Hematopoietic multipotent progenitor cell treated with erythropoietin and hydrocortisone succinate and interleukin-3 and kit ligand, for 8 days (in vitro differentiated cells): ENCODE data around the gene MYO19.
"Not testable (repeated sequence)": the region's sequence is repeated elsewhere in the genome, so short reads cannot be mapped to it uniquely, and the experiment has no call there.

Experiments used
- DNase-seq: peaks from one replicate; pipeline ENCODE4 v3.0.0-alpha.2; 2015

The MYO19 gene

DNA sequence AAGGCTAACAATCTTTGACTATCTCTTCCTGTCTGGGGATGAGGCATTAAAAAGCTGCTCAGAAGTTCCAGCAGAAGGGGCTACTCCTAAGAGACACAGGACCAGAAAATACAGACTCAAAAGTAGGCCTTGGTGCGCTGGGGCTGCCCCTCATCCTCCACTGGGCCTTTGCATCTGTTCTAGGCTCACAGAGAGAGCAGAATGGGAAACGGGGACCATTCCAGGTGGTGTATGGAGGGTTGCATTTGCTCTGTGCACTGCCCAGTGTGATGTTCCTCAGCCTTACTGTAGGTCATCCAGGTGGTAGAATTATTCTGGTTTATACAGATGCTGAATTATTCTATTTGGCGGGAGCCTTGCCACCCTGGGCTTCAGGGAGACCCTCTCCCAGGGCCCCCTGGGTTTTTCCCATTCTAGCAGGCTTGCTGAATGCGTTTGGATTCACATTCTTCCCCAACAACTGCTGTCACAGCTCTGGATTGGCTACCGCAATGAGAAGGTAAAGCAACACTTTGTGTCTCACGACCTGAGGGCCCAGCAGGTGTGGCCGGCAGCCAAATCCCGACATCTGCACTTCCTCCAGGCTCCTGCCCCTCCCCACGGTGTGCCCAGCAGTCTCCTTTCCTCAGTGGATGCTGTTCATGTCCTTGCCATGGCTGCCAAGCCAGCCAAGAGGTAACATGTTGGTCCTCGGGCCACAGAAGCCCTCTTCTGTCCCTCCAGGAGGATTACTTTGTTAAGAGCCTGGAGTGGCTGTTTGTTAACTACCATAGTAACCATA is 73.1 kb downstream of the MYO19 start:
- DNase-seq: no peak

DNA sequence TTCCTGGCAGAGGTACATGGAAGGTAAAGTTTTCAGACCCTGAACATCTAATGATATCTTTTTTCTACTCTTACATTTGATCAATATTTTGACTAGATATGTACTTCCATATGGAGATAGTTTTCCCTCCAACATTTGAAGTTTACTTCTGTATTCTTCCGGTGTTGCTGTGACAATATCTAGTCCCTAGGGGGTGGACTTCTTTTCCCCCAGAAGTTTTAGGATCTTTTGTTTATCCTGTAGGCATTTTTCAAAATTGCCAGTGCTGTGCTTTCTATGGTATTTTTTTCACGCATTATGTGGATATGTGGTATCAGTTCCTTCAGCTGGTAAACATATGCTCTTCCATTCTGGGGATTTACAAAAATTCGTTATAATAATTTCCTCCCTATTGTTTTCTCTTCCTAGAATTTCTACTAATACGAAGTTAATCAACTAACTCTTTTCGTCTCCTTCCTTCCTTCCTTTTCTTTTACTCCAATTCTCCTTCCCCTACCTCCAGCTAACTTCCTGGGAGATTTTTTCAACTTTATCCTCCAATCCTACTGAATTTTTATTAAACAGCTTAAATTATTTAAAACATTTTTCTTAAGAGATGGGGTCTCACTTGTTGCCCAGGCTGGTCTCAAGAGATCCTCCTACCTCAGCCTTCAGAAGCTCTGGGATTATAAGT is 74.3 kb downstream of the MYO19 start:
- no peak for DNase-seq

- no peak for DNase-seq
Measured at GRCh38 chr17:36459601-36460000, 75.1 kb downstream of the MYO19 start.

DNA sequence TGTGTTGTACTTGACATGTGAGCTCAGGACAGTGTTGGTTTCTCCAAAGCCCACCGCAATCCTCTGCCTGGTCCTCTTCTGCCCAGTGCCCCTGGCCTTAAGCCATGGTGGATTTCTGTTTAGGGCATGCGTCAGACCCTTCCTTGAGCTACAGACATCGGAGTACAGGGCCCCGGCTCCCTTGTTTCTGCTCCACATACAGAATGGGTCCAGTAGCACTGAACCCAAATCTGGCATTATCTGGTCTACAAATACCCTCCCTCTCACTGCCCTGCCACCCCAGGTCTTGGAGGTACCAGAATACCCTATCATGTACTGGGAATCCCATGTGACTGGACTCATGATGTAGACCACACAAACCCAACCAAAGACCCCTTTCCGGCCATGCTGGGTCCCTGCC is 75.6 kb downstream of the MYO19 start:
- DNase-seq: no peak

GRCh38 chr17:36457701-36458100 is 77.0 kb downstream of the MYO19 start:
- not testable (repeated sequence) for DNase-seq

DNA sequence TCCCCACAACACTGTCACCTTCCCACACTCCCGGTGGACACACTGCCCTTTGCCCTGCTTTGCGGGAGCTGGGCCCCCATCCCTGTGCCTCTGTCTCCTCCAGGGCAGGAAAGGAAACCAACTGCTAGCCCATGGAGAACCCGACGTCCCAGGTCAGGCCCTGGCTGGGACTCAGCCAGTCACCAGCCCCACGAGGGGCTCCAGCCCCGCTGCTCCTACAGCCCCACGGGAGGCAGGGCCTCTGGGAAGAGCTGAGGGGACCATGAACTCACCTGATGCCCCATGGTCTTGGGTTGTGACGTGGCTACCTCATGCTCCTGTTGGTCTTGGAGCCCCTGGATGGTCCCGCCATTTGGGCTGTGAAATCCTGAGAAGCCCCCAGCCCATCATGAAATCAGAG is 81.8 kb downstream of the MYO19 start:
- not testable (repeated sequence) for DNase-seq

DNA sequence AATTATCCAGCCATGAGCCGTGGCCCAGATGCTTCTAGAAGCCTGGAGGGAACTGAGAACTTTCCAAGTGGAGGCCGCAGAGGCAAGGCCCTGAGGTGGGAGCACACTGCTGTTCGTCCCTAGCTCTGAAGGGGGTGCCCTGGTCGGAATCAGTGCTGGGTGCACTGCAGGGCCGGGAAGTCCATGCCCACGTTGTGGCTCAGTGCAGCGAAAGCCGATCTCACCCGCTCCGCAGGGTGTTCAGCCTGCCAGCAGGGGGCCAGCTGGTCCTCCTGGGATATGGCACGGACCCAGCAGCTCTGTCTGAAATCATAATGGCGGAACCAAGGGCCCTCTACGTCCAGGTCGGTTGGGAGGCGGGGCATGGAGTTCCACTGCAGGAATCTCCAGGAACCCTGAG is 84.7 kb downstream of the MYO19 start:
- DNase-seq: not testable (repeated sequence)
